Gastrocnemius medialis (tissue), 4 donors: Measurements from ENCODE around the gene ESF1. TPM values are rescaled to one million over a fixed set of nuclear protein-coding genes. Genes with fewer than 3 reads are reported as not detected.

Experiments used
- ATAC-seq, 2 donors: fragments of 150-250 bp; one replicate each; pipeline ENCODE4 v1.9.1; 2016
- DNase-seq, 2 donors: peaks; one replicate each; pipeline ENCODE4 v3.0.0-alpha.2; 2019
- H3K27ac ChIP-seq, 4 donors: fragments of 200-600 bp; sonication (generic); 1 replicate in 1 of 4; 2 replicates in 3 of 4; pipeline ENCODE4 v1.5.1; 2016 to 2018; ENCODE audit warnings: mild to moderate bottlenecking in 2 of 4, moderate library complexity in 1 of 4
- H3K27me3 ChIP-seq, 3 donors: fragments of 200-600 bp; sonication (generic) in 2 of 3; 1 replicate in 1 of 3; 2 replicates in 2 of 3; pipeline versions ENCODE4 v1.5.1 to v1.6.0; 2016 to 2019; ENCODE audit warnings: mild to moderate bottlenecking in 1 of 3, moderate library complexity in 1 of 3
- H3K36me3 ChIP-seq, 2 donors: fragments of 200-600 bp; sonication (generic) in 1 of 2; one replicate each; pipeline ENCODE4 v1.5.1; 2017 to 2018
- H3K4me1 ChIP-seq, 2 donors: fragments of 200-600 bp; sonication (generic) in 1 of 2; one replicate each; pipeline ENCODE4 v1.5.1; 2016 to 2017; ENCODE audit warnings: mild to moderate bottlenecking in 2 of 2
- H3K4me3 ChIP-seq, 4 donors: fragments of 200-600 bp; sonication (generic) in 3 of 4; 1 replicate in 1 of 4; 2 replicates in 3 of 4; pipeline ENCODE4 v1.5.1; 2016 to 2019; ENCODE audit warnings: mild to moderate bottlenecking in 2 of 4
- H3K9me3 ChIP-seq, 3 donors: fragments of 200-600 bp; sonication (generic) in 2 of 3; 1 replicate in 1 of 3; 2 replicates in 2 of 3; pipeline ENCODE4 v1.5.1; 2016 to 2019
- POLR2A ChIP-seq, 2 donors: fragments of 450-650 bp; IDR thresholded peaks; one replicate each; pipeline ENCODE4 v1.6.1; 2017; ENCODE audit warnings: antibody characterized with exemption in 2 of 2, mild to moderate bottlenecking in 2 of 2, moderate library complexity in 2 of 2
- in situ Hi-C, 4 donors: fragments of 200-750 bp; cut with MboI; loops; one replicate each; pipeline versions ENCODE4 v1.15.0 to v1.8.0; 2017; ENCODE audit warnings: low sequenced_read_pairs in 4 of 4
- intact Hi-C: fragments of 100-400 bp; cut with DNase I; formaldehyde crosslinking; loops from one replicate; pipeline ENCODE4 v1.15.1; 2023; ENCODE audit warnings: low total_unique reads
- total RNA-seq, 4 donors: library from RNA; depleted of rRNA; stranded (reverse); fragments of >200 nt; gene quantifications; one replicate each; pipeline versions ENCODE4 v1.1.0 to v1.2.3, GENCODE V29; 2016
- TF ChIP-seq, protein P1 (sequence below), 5 experiments: fragments of 450-650 bp in 3 of 5; fragments of 200-600 bp in 2 of 5; sonication (generic) in 2 of 5; IDR thresholded peaks in 4 of 5; conservative IDR thresholded peaks in 1 of 5; 1 replicate in 4 of 5; 2 replicates in 1 of 5; pipeline ENCODE4 v1.5.1; 2016 to 2019; ENCODE audit warnings: antibody characterized with exemption in 5 of 5, mild to moderate bottlenecking in 3 of 5, moderate library complexity in 3 of 5

ESF1 gene
- total RNA-seq, 4 donors from 2014 or later, result 8.6 to 12.2 (median 10.8) TPM

DNA sequence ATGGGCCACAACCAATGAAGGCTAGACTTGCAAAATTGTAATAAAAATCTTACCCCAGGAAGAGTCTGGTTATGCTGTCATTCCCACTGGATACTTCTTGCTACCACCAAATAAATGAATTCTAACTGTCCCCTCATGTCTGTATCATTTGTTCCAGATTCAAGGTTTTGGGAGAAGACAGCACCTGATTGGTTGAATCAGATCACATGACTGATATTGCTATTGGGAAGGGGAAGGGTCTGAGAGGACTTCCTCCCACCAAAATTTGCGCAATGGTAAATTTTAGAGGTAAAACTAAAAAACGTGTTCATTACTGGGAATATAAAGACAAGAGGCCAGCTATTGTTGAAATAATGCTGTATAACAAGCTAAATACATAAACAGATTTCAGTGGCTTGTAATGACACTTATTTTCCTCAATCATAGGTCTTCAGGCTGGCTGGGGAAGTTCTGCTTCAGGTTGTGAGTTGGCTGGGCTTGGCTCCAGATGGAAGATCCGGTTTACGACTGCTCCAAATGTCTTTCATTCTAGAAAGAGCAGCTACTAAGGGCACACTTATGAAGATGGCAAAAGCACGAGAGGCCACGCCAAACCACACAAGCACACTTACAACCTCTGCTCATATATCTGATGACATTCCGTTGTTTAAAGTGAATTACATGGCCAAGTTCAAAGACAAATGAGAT, 118.9 kb downstream of the ESF1 start:
- H3K27ac ChIP-seq, result no peak overlapping the region
- no peaks in the 10 kb centered on the region for H3K9me3 ChIP-seq
- in situ Hi-C loops, result no loop called here

More for the DNA sequence above, 118.9 kb downstream of the ESF1 start:
- Histone ChIP-seq H3K4me1 (no peaks in the 10 kb centered on the region), H3K36me3 (no peaks in the 10 kb centered on the region), H3K4me3 (no peak overlapping the region), H3K27me3 (no peaks in the 10 kb centered on the region)
- no peak for ATAC-seq
- intact Hi-C loops, result no loop called here
- TF ChIP-seq, protein P1, sequence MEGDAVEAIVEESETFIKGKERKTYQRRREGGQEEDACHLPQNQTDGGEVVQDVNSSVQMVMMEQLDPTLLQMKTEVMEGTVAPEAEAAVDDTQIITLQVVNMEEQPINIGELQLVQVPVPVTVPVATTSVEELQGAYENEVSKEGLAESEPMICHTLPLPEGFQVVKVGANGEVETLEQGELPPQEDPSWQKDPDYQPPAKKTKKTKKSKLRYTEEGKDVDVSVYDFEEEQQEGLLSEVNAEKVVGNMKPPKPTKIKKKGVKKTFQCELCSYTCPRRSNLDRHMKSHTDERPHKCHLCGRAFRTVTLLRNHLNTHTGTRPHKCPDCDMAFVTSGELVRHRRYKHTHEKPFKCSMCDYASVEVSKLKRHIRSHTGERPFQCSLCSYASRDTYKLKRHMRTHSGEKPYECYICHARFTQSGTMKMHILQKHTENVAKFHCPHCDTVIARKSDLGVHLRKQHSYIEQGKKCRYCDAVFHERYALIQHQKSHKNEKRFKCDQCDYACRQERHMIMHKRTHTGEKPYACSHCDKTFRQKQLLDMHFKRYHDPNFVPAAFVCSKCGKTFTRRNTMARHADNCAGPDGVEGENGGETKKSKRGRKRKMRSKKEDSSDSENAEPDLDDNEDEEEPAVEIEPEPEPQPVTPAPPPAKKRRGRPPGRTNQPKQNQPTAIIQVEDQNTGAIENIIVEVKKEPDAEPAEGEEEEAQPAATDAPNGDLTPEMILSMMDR (IDR thresholded peaks at IDR 0.05 in 4 of 5, conservative IDR thresholded peaks at IDR 0.05 in 1 of 5), result no peak
- TF ChIP-seq POLR2A (IDR thresholded peaks at IDR 0.05), result no peak
- DNase-seq, result no peak

Other genes with a start within 250 kb of the ESF1 start
- gene TASP1, start 146.0 kb downstream of the ESF1 start, total RNA-seq, result 1 to 10 TPM; 1.7 to 4.2 (median 2.7) TPM
- 10 to 100 TPM; 14.5 to 33.6 (median 16.8) TPM for gene NDUFAF5, start 109 bp upstream of the ESF1 start, total RNA-seq
- gene SEL1L2, start 205.7 kb upstream of the ESF1 start, total RNA-seq, result under 1 TPM in 1 of 4 donors, not detected in 3; 0.71 TPM
- 10 to 100 TPM in 1 of 4 donors, 1 to 10 TPM in 3; 1.8 to 10.2 (median 3.6) TPM for gene MACROD2, start 210.6 kb upstream of the ESF1 start, total RNA-seq